Lung (tissue), 12 donors: ENCODE measurements around the gene SEZ6L. TPM values are rescaled to one million over a fixed set of nuclear protein-coding genes. Genes with fewer than 3 reads are reported as not detected.

Source experiments
- ATAC-seq: fragments of 200-7000 bp; cut with Tn5 transposase; one replicate; pipeline ENCODE4 v1.9.1; 2020; ENCODE audit warnings: moderate number of reproducible peaks; ENCODE audit not compliant: insufficient read depth, low FRiP score
- DNase-seq, 3 donors: peaks; one replicate each; pipeline ENCODE4 v3.0.0-alpha.2; 2013 to 2017
- H3K27ac ChIP-seq, 2 donors: one replicate each; pipeline ENCODE4 v1.5.1; 2013; ENCODE audit warnings: mild to moderate bottlenecking in 2 of 2, moderate library complexity in 2 of 2, control low read depth in 1 of 2, inconsistent platforms in 1 of 2, low read depth in 1 of 2, low read length in 1 of 2
- H3K27me3 ChIP-seq, 3 donors: one replicate each; pipeline ENCODE4 v1.5.1; 2013; ENCODE audit warnings: low read length in 2 of 3; ENCODE audit not compliant: control insufficient read depth in 3 of 3, insufficient read depth in 3 of 3
- H3K36me3 ChIP-seq, 4 donors: one replicate each; pipeline ENCODE4 v1.5.1; 2013; ENCODE audit warnings: low read length in 4 of 4, mild to moderate bottlenecking in 1 of 4, moderate library complexity in 1 of 4; ENCODE audit not compliant: control insufficient read depth in 4 of 4, insufficient read depth in 4 of 4
- H3K4me1 ChIP-seq, 5 donors: one replicate each; pipeline ENCODE4 v1.5.1; 2013; ENCODE audit warnings: low read length in 5 of 5, mild to moderate bottlenecking in 2 of 5, moderate library complexity in 1 of 5; ENCODE audit not compliant: control insufficient read depth in 5 of 5, insufficient read depth in 5 of 5
- H3K4me3 ChIP-seq: one replicate; pipeline ENCODE4 v1.5.1; 2013; ENCODE audit warnings: mild to moderate bottlenecking, control low read depth, moderate library complexity
- H3K9ac ChIP-seq, 2 donors: one replicate each; pipeline ENCODE4 v1.5.1; 2013; ENCODE audit warnings: low read length in 2 of 2, control low read depth in 1 of 2; ENCODE audit not compliant: insufficient read depth in 1 of 2
- H3K9me3 ChIP-seq, 4 donors: one replicate each; pipeline ENCODE4 v1.5.1; 2013; ENCODE audit warnings: low read length in 3 of 4, mild to moderate bottlenecking in 1 of 4, moderate library complexity in 1 of 4; ENCODE audit not compliant: control insufficient read depth in 4 of 4, insufficient read depth in 3 of 4
- CTCF ChIP-seq: IDR thresholded peaks from 2 replicates; pipeline ENCODE4 v1.5.1; 2012; ENCODE audit warnings: mild to moderate bottlenecking; ENCODE audit errors: control extremely low read depth, extremely low read depth
- WGBS, 2 donors: extraction: QIAGEN DNeasy Blood & Tissue Kit; methylation state at CpG; one replicate each; pipeline ENCODE4 v1.1.7; 2013; 5-methylcytosine and 5-hydroxymethylcytosine counted together
- polyA plus RNA-seq, 2 donors: library from polyadenylated mRNA; stranded (reverse); fragments of 200-250 nt; gene quantifications; one replicate each; pipeline ENCODE4 v1.2.1, GENCODE V29; 2013
- total RNA-seq, 2 donors: library from RNA; depleted of rRNA in 1 of 2; stranded (reverse); fragments of >200 nt in 1 of 2; gene quantifications; one replicate each; pipeline ENCODE4 v1.2.1, GENCODE V29; 2014 to 2021
- donor health status: control.
- donor health status: control.
- donor health status: Bipolar disorder and iron deficiency.
- donor health status: healthy.
- donor health status: DM: yes; HTN: yes; CAD: no.

SEZ6L gene
- total and polyA plus RNA-seq, 4 donors, result 0.02 to 0.46 (median 0.08) TPM

GRCh38 chr22:26194877-26195276, 25.6 kb downstream of the SEZ6L start:
- no peak for ATAC-seq
- no peak for TF ChIP-seq CTCF
- no peak overlapping the region for H3K9ac ChIP-seq

DNA sequence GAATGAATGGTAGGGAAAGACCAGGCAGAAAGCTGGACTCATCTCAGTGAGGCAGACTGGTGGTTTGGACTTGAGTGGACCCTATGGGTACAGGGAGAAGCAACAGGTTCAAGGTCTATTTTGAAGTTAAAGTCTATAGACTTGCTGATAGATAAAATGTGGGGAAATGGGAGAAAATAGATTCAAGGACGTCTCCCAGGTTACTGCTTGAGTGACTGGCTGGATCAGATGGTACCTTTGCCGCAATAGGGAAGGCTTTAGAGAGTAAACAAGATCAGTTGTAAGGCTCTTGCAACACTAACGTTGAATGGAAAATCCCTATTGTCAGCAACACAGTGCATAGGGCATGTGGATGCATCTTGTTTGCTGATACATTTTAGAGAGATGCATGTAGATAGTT, 27.4 kb downstream of the SEZ6L start:
- Histone ChIP-seq H3K9me3 (no peaks in the 10 kb centered on the region), H3K4me3 (no peak overlapping the region), H3K27me3 (peaks cover 0 to 6% (median 0%) of the 10 kb centered on the region in 3 donors), H3K27ac (no peak overlapping the region), H3K4me1 (no peaks in the 10 kb centered on the region), H3K36me3 (no peaks in the 10 kb centered on the region), H3K9ac (no peak overlapping the region)
- no peak for DNase-seq
- no peak for TF ChIP-seq CTCF
- 61 to 81% methylated on average over 3 of the region's 3 CpGs for WGBS, 2 donors
- ATAC-seq, result no peak

More at GRCh38 chr22:26194877-26195276, 25.6 kb downstream of the SEZ6L start:
- H3K9me3 ChIP-seq, result no peaks in the 10 kb centered on the region
- H3K27ac ChIP-seq, result no peak overlapping the region
- no peaks in the 10 kb centered on the region for H3K4me1 ChIP-seq
- WGBS, 2 donors, result 61 to 72% methylated on average over 2 of the region's 2 CpGs
- no peaks in the 10 kb centered on the region for H3K36me3 ChIP-seq
- no peak for DNase-seq
- peaks cover 0 to 6% (median 0%) of the 10 kb centered on the region in 3 donors for H3K27me3 ChIP-seq
- H3K4me3 ChIP-seq, result no peak overlapping the region

GRCh38 chr22:26197425-26197824, 28.2 kb downstream of the SEZ6L start:
- H3K4me1 ChIP-seq, result no peaks in the 10 kb centered on the region
- no peak overlapping the region for H3K4me3 ChIP-seq
- TF ChIP-seq CTCF, result no peak
- H3K36me3 ChIP-seq, result no peaks in the 10 kb centered on the region
- H3K9me3 ChIP-seq, result no peaks in the 10 kb centered on the region
- DNase-seq, result no peak
- H3K27ac ChIP-seq, result no peak overlapping the region
- WGBS, 2 donors, result 93 to 100% methylated on average over 1 of the region's 1 CpG
- no peak for ATAC-seq
- H3K9ac ChIP-seq, result no peak overlapping the region
- peaks cover 0 to 6% (median 0%) of the 10 kb centered on the region in 3 donors for H3K27me3 ChIP-seq

DNA sequence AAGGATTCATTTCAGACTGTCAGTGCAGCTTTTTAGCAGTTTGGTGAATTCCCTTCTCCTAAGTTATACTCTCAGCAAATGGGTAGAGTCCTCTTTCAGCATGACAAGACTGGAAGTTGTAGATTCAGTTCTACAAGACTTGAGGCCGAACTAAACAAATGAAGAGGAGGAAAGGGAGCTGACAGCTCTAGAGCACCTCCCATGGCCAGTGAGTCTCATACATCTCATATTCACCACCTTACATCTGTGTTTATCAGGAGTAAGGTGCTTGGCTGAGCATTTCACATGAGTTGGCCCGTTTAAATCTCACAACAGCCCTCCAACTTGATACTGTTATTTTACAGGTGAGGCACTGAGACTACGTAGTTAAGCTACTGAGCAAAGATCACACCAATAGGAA, 30.4 kb downstream of the SEZ6L start:
- no peak for DNase-seq
- TF ChIP-seq CTCF, result no peak
- ATAC-seq, result no peak
- H3K4me3 ChIP-seq, result no peak overlapping the region
- H3K27ac ChIP-seq, result no peak overlapping the region
- H3K36me3 ChIP-seq, result no peaks in the 10 kb centered on the region
- H3K9me3 ChIP-seq, result no peaks in the 10 kb centered on the region
- 53 to 65% methylated on average over 3 of the region's 3 CpGs for WGBS, 2 donors
- peaks cover 0 to 6% (median 0%) of the 10 kb centered on the region in 3 donors for H3K27me3 ChIP-seq
- H3K9ac ChIP-seq, result no peak overlapping the region
- no peaks in the 10 kb centered on the region for H3K4me1 ChIP-seq
